ENCODE data around the gene ARID1B. TPM values are rescaled to one million over a fixed set of nuclear protein-coding genes. Genes with fewer than 3 reads are reported as not detected.

The ARID1B gene
- total and polyA plus RNA-seq, 9 of the 15 experiments (the other 6 are each of a cell fraction or from before 2014, with no cell fraction given): 12.5 to 50.5 (median 25.8) TPM

DNA sequence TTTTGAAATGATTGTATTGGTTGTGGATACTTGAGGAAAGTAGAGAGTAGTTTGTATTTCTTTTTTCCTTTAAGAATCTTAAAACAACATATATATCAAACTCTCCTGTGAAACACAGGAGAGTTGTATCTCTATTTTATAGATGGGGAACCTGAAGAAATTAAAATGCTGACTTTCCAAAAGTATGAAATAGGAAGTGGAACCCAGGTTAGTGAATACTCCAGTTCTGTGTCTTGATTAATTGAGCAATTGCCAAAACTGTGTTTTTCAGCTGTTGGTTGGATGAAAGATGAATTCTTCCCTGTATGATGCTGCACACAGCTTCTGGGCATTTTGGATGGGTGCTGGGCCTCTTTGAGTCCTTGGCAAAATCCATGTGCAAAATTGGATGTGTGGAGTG, 86.3 kb downstream of the ARID1B start (continued):
- TF ChIP-seq, protein P1, sequence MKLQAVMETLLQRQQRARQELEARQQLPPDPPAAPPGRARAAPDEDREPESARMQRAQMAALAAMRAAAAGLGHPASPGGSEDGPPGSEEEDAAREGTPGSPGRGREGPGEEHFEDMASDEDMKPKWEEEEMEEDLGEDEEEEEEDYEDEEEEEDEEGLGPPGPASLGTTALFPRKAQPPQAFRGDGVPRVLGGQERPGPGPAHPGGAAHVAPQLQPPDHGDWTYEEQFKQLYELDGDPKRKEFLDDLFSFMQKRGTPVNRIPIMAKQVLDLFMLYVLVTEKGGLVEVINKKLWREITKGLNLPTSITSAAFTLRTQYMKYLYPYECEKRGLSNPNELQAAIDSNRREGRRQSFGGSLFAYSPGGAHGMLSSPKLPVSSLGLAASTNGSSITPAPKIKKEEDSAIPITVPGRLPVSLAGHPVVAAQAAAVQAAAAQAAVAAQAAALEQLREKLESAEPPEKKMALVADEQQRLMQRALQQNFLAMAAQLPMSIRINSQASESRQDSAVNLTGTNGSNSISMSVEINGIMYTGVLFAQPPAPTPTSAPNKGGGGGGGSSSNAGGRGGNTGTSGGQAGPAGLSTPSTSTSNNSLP (IDR thresholded peaks at IDR 0.05; ENCODE audit: borderline replicate concordance, low read depth, low read length): no peak

DNA sequence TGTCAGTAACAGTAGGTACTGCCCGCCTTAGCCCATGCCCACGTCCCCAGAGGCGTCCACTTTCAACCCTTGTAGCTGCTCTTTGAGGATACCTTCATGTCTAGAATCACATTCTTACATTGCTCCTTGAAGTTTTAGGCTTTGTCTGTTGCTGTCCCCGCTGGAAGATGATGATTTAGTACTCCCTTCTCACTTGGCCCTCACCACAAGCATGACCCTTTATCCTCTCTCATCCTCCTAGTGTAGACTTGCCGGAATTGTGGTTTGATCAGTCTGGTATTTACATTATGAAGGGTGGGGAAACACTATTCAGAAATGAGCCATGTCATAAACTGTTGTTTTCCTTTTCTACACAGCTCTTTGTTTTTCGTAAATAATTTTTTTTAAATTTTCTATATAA, 87.4 kb downstream of the ARID1B start:
- H3K79me2 ChIP-seq (ENCODE audit: control insufficient read depth, insufficient read depth, low read length): peaks cover 92% of the 10 kb centered on the region
- ATAC-seq (peak; percentile 65), DNase-seq (ENCODE audit: extremely low read depth in 1 of 4, low spot score in 3 of 4) (peak in 1 of 4 experiments; percentile 33), FAIRE-seq (peak; percentile 77)
- intact Hi-C loops (cut with micrococcal nuclease) (loop anchor here (1.0 to 10.0 kb wide), 2 partner anchors 24 to 300 kb away; no protein-coding TSS in a partner anchor), in situ Hi-C loops (cut with MboI) (no loop called here)
- H3K27ac ChIP-seq (ENCODE audit: extremely low read depth, low read depth, low read length): no peak overlapping the region
- 57% methylated on average over 6 of the region's 6 CpGs for WGBS (ENCODE audit: insufficient coverage, low coverage, missing lambda C conversion rate)
- no peak overlapping the region for H3K4me3 ChIP-seq
- H3K9me3 ChIP-seq (replicated peaks; ENCODE audit: control insufficient read depth, insufficient read depth, low read depth, low read length): no peaks in the 10 kb centered on the region
- ChIA-PET CTCF (ENCODE audit: low intra/inter-chr PET ratio) (interaction anchor here (0.6 kb wide), 1 partner anchor 86 kb away, joined by 4 read pairs; no protein-coding TSS in a partner anchor), POLR2A (interaction anchor here (1.0 kb wide), 1 partner anchor 16 kb away, joined by 3 read pairs; no protein-coding TSS in a partner anchor)
- H3K4me2 ChIP-seq (ENCODE audit: insufficient read depth, low read length): no peak overlapping the region
- no TSS peak for BruUV-seq (replicated peaks)
- peaks cover 30% of the 10 kb centered on the region for H4K20me1 ChIP-seq (replicated peaks; ENCODE audit: control insufficient read depth, insufficient read depth, low read length)
- H3K9ac ChIP-seq (ENCODE audit: insufficient read depth in 1 of 2, low read depth in 2 of 2, low read length in 2 of 2): no peak overlapping the region
- no peaks in the 10 kb centered on the region for H3K9me1 ChIP-seq (ENCODE audit: control insufficient read depth, insufficient read depth, low read length)
- peaks cover 7 to 12% of the 10 kb centered on the region in 2 experiments; a peak in 3 of 5 replicates for H3K4me1 ChIP-seq (replicated peaks in 1 of 2; ENCODE audit: control insufficient read depth in 2 of 2, insufficient read depth in 2 of 2, low read length in 2 of 2)
- no peaks in the 10 kb centered on the region for H3K36me3 ChIP-seq (ENCODE audit: control insufficient read depth, insufficient read depth, low read length)
- H3K27me3 ChIP-seq (ENCODE audit: control insufficient read depth in 2 of 2, insufficient read depth in 2 of 2, low read length in 2 of 2): no peaks in the 10 kb centered on the region
- no peak overlapping the region for H2AFZ ChIP-seq (ENCODE audit: low read depth, low read length)
- TF ChIP-seq MEIS2 (IDR thresholded peaks at IDR 0.05; ENCODE audit: partially characterized antibody): peak; percentile 81
- TF ChIP-seq, protein P2, sequence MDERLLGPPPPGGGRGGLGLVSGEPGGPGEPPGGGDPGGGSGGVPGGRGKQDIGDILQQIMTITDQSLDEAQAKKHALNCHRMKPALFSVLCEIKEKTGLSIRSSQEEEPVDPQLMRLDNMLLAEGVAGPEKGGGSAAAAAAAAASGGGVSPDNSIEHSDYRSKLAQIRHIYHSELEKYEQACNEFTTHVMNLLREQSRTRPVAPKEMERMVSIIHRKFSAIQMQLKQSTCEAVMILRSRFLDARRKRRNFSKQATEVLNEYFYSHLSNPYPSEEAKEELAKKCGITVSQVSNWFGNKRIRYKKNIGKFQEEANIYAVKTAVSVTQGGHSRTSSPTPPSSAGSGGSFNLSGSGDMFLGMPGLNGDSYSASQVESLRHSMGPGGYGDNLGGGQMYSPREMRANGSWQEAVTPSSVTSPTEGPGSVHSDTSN (CRISPR knock-in tag; IDR thresholded peaks at IDR 0.05; ENCODE audit: low read depth): no peak
- TF ChIP-seq, protein P2 (tag; conservative IDR thresholded peaks at IDR 0.05; ENCODE audit: low read depth): 0 out of 2 replicates have a peak, but pooled peaks have one; percentile 42
- no peak for TF ChIP-seq ZNF318 (IDR thresholded peaks at IDR 0.05; ENCODE audit: borderline replicate concordance in 1 of 2, low read depth in 1 of 2)
